Measurements from ENCODE around the gene ARID1B. TPM values are rescaled to one million over a fixed set of nuclear protein-coding genes. Genes with fewer than 3 reads are reported as not detected.

ARID1B gene
- total RNA-seq, 1 experiment from 2014 or later, result 60.3 TPM

DNA sequence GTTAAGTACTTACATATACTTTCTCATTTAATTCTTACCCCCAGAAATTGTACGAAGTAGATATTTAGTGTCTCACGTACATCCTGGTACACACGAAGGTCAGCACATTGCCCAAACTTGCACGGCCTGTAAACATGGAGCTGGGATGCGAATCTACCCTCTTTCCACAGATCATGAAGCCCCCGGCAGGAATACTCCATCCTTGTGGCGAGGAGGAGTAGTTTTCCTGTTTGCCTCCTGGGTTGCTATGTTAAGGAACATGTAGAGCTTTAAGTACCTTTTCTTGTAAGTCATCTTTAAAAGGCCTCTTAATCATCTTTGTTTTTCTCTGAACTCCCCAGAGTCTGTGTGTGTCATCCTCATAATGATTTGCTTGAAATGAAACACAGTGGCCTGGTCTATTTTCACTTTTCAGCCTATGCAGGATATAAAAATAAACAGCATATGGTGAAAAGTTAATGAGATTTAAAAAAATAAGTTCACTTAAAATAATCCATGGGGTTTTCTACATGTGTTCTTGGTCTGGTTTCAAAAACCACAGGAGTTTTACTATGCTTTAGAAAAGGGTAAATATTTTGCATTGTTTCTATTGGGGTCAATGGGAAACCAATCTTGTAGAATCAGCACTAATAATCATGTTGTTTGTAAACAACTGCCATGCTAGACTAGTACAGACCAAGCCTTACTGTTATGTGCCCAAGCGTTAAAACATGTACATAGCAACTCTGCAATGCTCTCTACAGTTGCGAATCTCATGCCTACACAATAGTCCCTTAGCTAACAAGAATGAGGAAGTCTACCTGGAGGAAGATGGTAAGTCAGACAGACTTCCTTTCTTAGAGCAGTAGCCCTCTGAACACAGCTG, 9.3 kb upstream of the ARID1B start:
- Mint-ChIP-seq H3K27ac (no peak overlapping the region), H3K27me3 (ENCODE audit: low read depth) (no peaks in the 10 kb centered on the region; the same call in 1 of the 2 replicates), H3K4me1 (peaks cover 14% of the 10 kb centered on the region; the same call in 1 of the 2 replicates), H3K4me3 (no peak overlapping the region), H3K9me3 (no peaks in the 10 kb centered on the region), H3K36me3 (no peaks in the 10 kb centered on the region)
- DNase-seq (ENCODE audit: low spot score) (no peak), ATAC-seq (peak; percentile 43; the same call in 1 of the 2 replicates)
- TF ChIP-seq GTF2I (CRISPR knock-in tag; conservative IDR thresholded peaks at IDR 0.05) (no peak), MXD4 (CRISPR knock-in tag; IDR thresholded peaks at IDR 0.05; ENCODE audit: borderline replicate concordance) (no peak), ATF2 (CRISPR knock-in tag; IDR thresholded peaks at IDR 0.05; ENCODE audit: borderline replicate concordance, low read depth) (no peak), ZNF138 (CRISPR knock-in tag; conservative IDR thresholded peaks at IDR 0.05) (no peak), SOX15 (CRISPR knock-in tag; IDR thresholded peaks at IDR 0.05) (no peak), EMX1 (CRISPR knock-in tag; IDR thresholded peaks at IDR 0.05) (no peak), IRF2 (CRISPR knock-in tag; IDR thresholded peaks at IDR 0.05; ENCODE audit: borderline replicate concordance, low read depth) (no peak), ZMAT4 (CRISPR knock-in tag; IDR thresholded peaks at IDR 0.05) (no peak), HMGXB4 (CRISPR knock-in tag; IDR thresholded peaks at IDR 0.05) (no peak), ZNF281 (CRISPR knock-in tag; IDR thresholded peaks at IDR 0.05) (no peak), ZNF232 (CRISPR knock-in tag; IDR thresholded peaks at IDR 0.05) (no peak)
- TF ChIP-seq, protein P1, sequence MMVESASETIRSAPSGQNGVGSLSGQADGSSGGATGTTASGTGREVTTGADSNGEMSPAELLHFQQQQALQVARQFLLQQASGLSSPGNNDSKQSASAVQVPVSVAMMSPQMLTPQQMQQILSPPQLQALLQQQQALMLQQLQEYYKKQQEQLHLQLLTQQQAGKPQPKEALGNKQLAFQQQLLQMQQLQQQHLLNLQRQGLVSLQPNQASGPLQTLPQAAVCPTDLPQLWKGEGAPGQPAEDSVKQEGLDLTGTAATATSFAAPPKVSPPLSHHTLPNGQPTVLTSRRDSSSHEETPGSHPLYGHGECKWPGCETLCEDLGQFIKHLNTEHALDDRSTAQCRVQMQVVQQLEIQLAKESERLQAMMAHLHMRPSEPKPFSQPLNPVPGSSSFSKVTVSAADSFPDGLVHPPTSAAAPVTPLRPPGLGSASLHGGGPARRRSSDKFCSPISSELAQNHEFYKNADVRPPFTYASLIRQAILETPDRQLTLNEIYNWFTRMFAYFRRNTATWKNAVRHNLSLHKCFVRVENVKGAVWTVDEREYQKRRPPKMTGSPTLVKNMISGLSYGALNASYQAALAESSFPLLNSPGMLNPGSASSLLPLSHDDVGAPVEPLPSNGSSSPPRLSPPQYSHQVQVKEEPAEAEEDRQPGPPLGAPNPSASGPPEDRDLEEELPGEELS (CRISPR knock-in tag; IDR thresholded peaks at IDR 0.05), result no peak
- TF ChIP-seq, protein P2, sequence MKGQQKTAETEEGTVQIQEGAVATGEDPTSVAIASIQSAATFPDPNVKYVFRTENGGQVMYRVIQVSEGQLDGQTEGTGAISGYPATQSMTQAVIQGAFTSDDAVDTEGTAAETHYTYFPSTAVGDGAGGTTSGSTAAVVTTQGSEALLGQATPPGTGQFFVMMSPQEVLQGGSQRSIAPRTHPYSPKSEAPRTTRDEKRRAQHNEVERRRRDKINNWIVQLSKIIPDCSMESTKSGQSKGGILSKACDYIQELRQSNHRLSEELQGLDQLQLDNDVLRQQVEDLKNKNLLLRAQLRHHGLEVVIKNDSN (CRISPR knock-in tag; IDR thresholded peaks at IDR 0.05), result no peak
- ChIA-PET POLR2A (interaction anchor here (0.6 to 0.7 kb wide), 3 partner anchors 10 to 205 kb away, joined by 3 to 5 read pairs (median 3); no protein-coding TSS in a partner anchor), CTCF (interaction anchor here (0.9 to 2.2 kb wide), 2 partner anchors 14 to 16 kb away, joined by 3 to 9 read pairs; no protein-coding TSS in a partner anchor)

- CTCF ChIA-PET, result interaction anchor here (0.5 kb wide), 1 partner anchor 24 kb away, joined by 3 read pairs; no protein-coding TSS in a partner anchor
- ATAC-seq, result no peak
- no peak for TF ChIP-seq ATF1 (CRISPR knock-in tag; IDR thresholded peaks at IDR 0.05)
- no peak for TF ChIP-seq TP53 (CRISPR knock-in tag; IDR thresholded peaks at IDR 0.05)
- TF ChIP-seq FOXJ3 (CRISPR knock-in tag; IDR thresholded peaks at IDR 0.05; ENCODE audit: borderline replicate concordance), result no peak
- TF ChIP-seq NFYB (CRISPR knock-in tag; conservative IDR thresholded peaks at IDR 0.05; ENCODE audit: low read depth), result no peak
- no peak for TF ChIP-seq ETV6 (CRISPR knock-in tag; IDR thresholded peaks at IDR 0.05)
- no peaks in the 10 kb centered on the region for H3K9me3 Mint-ChIP-seq
- no peaks in the 10 kb centered on the region for H3K36me3 Mint-ChIP-seq
- no peak overlapping the region for H3K4me3 Mint-ChIP-seq
- DNase-seq (ENCODE audit: low spot score), result no peak
- no peaks in the 10 kb centered on the region for H3K27me3 Mint-ChIP-seq (ENCODE audit: low read depth)
- H3K27ac Mint-ChIP-seq, result no peak overlapping the region
- H3K4me1 Mint-ChIP-seq, result peaks cover 45% of the 10 kb centered on the region
- POLR2A ChIA-PET, result interaction anchor here (0.7 kb wide), 1 partner anchor 19 kb away, joined by 3 read pairs; no protein-coding TSS in a partner anchor
Measured at GRCh38 chr6:156771047-156771446, 6.1 kb upstream of the ARID1B start.
